A549 treated with ZK216348 at 1 μM for 4 hours (cell line): ENCODE measurements around the gene IFIT5. TPM values are rescaled to one million over a fixed set of nuclear protein-coding genes. Genes with fewer than 3 reads are reported as not detected.

ENCODE experiments used
- total RNA-seq: library from RNA; stranded (reverse); fragments of 200-300 nt; extraction: Qiagen RNA extraction; gene quantifications from 5 replicates; pipeline ENCODE4 v1.2.3, GENCODE V29; 2022; ENCODE audit warnings: low read depth

IFIT5 gene, protein sequence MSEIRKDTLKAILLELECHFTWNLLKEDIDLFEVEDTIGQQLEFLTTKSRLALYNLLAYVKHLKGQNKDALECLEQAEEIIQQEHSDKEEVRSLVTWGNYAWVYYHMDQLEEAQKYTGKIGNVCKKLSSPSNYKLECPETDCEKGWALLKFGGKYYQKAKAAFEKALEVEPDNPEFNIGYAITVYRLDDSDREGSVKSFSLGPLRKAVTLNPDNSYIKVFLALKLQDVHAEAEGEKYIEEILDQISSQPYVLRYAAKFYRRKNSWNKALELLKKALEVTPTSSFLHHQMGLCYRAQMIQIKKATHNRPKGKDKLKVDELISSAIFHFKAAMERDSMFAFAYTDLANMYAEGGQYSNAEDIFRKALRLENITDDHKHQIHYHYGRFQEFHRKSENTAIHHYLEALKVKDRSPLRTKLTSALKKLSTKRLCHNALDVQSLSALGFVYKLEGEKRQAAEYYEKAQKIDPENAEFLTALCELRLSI
- total RNA-seq = 6.8 to 13.9 TPM (median 8.6 TPM) in 5 replicates

DNA sequence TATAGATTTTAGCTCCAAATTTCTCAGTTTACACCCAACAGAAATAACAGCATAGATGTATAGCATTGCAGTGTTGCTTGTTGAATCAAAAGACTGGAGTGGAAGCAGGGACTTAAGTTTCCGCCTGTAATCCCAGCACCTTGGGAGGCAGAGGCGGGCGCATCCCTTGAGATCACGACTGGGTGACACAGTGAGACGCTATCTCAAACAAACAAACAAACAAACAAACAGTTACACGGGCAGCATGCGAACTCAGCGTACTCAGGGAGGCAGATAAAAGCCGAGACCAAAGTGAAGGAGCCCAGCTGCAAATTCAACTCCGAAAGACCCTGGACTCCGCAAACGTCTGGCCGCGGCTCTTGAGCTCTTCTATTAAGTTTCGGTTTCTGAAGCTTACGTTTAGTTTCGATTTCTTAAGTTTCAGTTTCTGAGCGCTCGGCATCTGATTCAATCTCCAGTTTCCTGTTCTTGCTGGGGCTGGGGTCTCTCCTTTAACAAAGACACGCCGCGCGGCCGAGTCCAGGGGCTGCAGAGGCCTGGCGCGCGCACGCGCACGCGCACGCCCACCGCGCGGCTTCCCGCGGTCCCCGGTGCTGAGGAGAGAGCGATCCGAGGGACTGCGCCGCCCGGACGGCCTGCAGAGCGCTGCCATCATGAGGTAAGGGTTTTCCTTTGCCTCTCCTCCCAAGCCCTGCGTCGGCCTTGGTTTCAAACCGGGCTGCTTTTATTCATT is at the start of gene IFIT5:
Gene IFIT5, plus strand, starts transcription at position 423 of the 733 bp plus-strand sequence. Its CDS starts 231 bp downstream, at position 654.

GRCh38 chr10:89377705-89378637 is 36.4 kb upstream of the IFIT5 start, which contains the start of gene IFIT1B:
IFIT1B (plus strand) TSS chr10:89378056; CDS start chr10:89378136, 80 bp downstream.

DNA sequence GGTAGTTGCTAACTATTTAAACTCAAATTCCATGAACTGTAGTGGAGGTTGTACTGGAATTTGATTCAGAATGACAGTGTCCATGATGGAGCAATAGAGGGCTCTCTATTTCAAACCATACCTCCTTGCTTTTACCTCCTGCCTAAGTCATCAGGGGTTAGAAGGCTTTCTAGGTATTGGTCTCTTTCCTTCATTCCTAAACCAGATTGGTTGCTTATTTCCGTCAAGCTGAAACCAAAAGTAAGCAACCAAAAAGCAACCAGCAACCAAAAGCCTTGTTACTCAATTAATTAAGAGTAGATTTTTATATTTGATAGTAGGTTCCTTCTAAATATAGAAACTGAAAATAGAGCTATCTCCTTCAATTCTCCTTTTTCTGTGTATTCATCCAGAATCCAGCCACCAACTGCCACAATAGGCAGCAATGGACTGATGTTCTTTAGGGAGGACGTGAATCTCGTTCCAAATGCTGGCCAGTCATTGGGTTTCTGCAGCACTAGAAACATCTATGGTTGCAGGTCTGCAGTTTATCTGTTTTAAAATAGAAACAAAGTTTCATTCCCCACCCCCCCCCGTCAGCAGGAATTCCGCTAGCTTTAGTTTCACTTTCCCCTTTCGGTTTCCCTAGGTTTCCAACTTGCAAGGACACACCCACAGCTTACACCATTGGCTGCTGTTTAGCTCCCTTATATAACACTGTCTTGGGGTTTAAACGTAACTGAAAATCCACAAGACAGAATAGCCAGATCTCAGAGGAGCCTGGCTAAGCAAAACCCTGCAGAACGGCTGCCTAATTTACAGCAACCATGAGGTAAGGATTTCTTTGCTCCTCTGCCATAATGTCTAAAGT is 22.2 kb upstream of the IFIT5 start, which contains the start of gene IFIT1:
Gene IFIT1, plus strand, starts transcription at position 717 of the 850 bp plus-strand sequence. Its CDS starts 90 bp downstream, at position 807.

Other genes starting within 250 kb of the IFIT5 start
- gene CH25H, start 207.3 kb upstream of the IFIT5 start, total RNA-seq = 0.15 TPM in 1 of 5 replicates, not detected in the others
- 40.5 to 50.3 TPM (median 45.2 TPM) in 5 replicates for gene LIPA, start 162.8 kb upstream of the IFIT5 start, total RNA-seq
- gene IFIT2, start 112.5 kb upstream of the IFIT5 start, total RNA-seq = 1.7 to 4.5 TPM (median 2.8 TPM) in 5 replicates
- 3.8 to 7.2 TPM (median 4.9 TPM) in 5 replicates for gene IFIT3, start 86.6 kb upstream of the IFIT5 start, total RNA-seq
- not detected in 5 replicates for gene IFIT1B, start 36.5 kb upstream of the IFIT5 start, total RNA-seq
- gene IFIT1, start 21.9 kb upstream of the IFIT5 start, total RNA-seq = 3.5 to 7.0 TPM (median 4.8 TPM) in 5 replicates
- 0.09 to 0.27 TPM (median 0.19 TPM) in 5 replicates for gene SLC16A12, start 121.0 kb downstream of the IFIT5 start, total RNA-seq
- gene PANK1, start 230.7 kb downstream of the IFIT5 start, total RNA-seq = 4.6 to 7.9 TPM (median 7.2 TPM) in 5 replicates